Measurements from ENCODE around the gene SAXO1. TPM values are rescaled to one million over a fixed set of nuclear protein-coding genes. Genes with fewer than 3 reads are reported as not detected.
"Not testable (repeated sequence)": the region's sequence is repeated elsewhere in the genome, so short reads cannot be mapped to it uniquely, and the experiment has no call there.

The SAXO1 gene
- total RNA-seq, 1 donor from 2014 or later = 0.09 TPM

GRCh38 chr9:18994263-18994916, 38.6 kb downstream of the SAXO1 start:
- DNase-seq (ENCODE audit: low spot score) = peak; percentile 11
- H3K4me3 Mint-ChIP-seq = no peak overlapping the region
- Histone ChIP-seq H3K9ac (no peak overlapping the region), H3K27me3 (no peaks in the 10 kb centered on the region), H3K4me1 (peaks cover 12% of the 10 kb centered on the region), H3F3A (ENCODE audit: low read depth) (no peaks in the 10 kb centered on the region), H3K36me3 (no peaks in the 10 kb centered on the region), H3K27ac (no peak overlapping the region), H3K4me2 (peak overlapping the region; percentile 42), H2AFZ (replicated peaks) (no peak overlapping the region), H4K20me1 (ENCODE audit: low read depth) (no peaks in the 10 kb centered on the region), H3K9me3 (ENCODE audit: low read depth) (no peaks in the 10 kb centered on the region), H3K79me2 (ENCODE audit: low read depth) (no peaks in the 10 kb centered on the region), H3K4me3 (no peak overlapping the region)
- no peak for TF ChIP-seq CTCF (IDR thresholded peaks at IDR 0.05)
- TF ChIP-seq EZH2phosphoT487 (IDR thresholded peaks at IDR 0.05) = no peak
- TF ChIP-seq EZH2 (IDR thresholded peaks at IDR 0.05) = no peak
- H3K27me3 Mint-ChIP-seq (ENCODE audit: insufficient read depth, low read depth) = peaks cover 5% of the 10 kb centered on the region
- H3K4me1 Mint-ChIP-seq = peaks cover 11% of the 10 kb centered on the region
- no peak overlapping the region for H3K27ac Mint-ChIP-seq
- H3K36me3 Mint-ChIP-seq = peaks cover 6% of the 10 kb centered on the region
- peaks cover 17% of the 10 kb centered on the region for H3K9me3 Mint-ChIP-seq

GRCh38 chr9:18991197-18991596, 41.8 kb downstream of the SAXO1 start:
- not testable (repeated sequence) for H3K27ac Mint-ChIP-seq; H3K27ac ChIP-seq; H3K27me3 ChIP-seq; H3F3A ChIP-seq (ENCODE audit: low read depth); H3K79me2 ChIP-seq (ENCODE audit: low read depth); H3K36me3 Mint-ChIP-seq; H3K4me2 ChIP-seq; H3K4me3 Mint-ChIP-seq; H3K9me3 Mint-ChIP-seq; H3K36me3 ChIP-seq; H3K9ac ChIP-seq; H2AFZ ChIP-seq (replicated peaks); DNase-seq (ENCODE audit: low spot score); H3K9me3 ChIP-seq (ENCODE audit: low read depth); H3K27me3 Mint-ChIP-seq (ENCODE audit: insufficient read depth, low read depth); H3K4me3 ChIP-seq; H4K20me1 ChIP-seq (ENCODE audit: low read depth)
- peaks cover 11% of the 10 kb centered on the region for H3K4me1 Mint-ChIP-seq
- H3K4me1 ChIP-seq = peaks cover 12% of the 10 kb centered on the region

GRCh38 chr9:18990494-18990893, 42.5 kb downstream of the SAXO1 start:
- H3K36me3 Mint-ChIP-seq = no peaks in the 10 kb centered on the region
- no peaks in the 10 kb centered on the region for H3K9me3 Mint-ChIP-seq
- H4K20me1 ChIP-seq (ENCODE audit: low read depth) = no peaks in the 10 kb centered on the region

More at GRCh38 chr9:18990494-18990893, 42.5 kb downstream of the SAXO1 start:
- H3K36me3 ChIP-seq = no peaks in the 10 kb centered on the region
- H3K9me3 ChIP-seq (ENCODE audit: low read depth) = no peaks in the 10 kb centered on the region
- peaks cover 14% of the 10 kb centered on the region for H3K4me1 Mint-ChIP-seq
- H3K4me3 ChIP-seq = no peak overlapping the region
- peaks cover 5% of the 10 kb centered on the region for H3K27me3 Mint-ChIP-seq (ENCODE audit: insufficient read depth, low read depth)
- H3K27me3 ChIP-seq = no peaks in the 10 kb centered on the region
- H3K4me1 ChIP-seq = peaks cover 12% of the 10 kb centered on the region
- H3K4me3 Mint-ChIP-seq = no peak overlapping the region
- no peak for DNase-seq (ENCODE audit: low spot score)
- H3F3A ChIP-seq (ENCODE audit: low read depth) = no peaks in the 10 kb centered on the region
- no peak overlapping the region for H3K27ac ChIP-seq
- no peak overlapping the region for H3K27ac Mint-ChIP-seq
- no peak overlapping the region for H2AFZ ChIP-seq (replicated peaks)
- no peak overlapping the region for H3K4me2 ChIP-seq
- no peak overlapping the region for H3K9ac ChIP-seq
- no peaks in the 10 kb centered on the region for H3K79me2 ChIP-seq (ENCODE audit: low read depth)
- TF ChIP-seq EZH2phosphoT487 (IDR thresholded peaks at IDR 0.05) (no peak), CTCF (IDR thresholded peaks at IDR 0.05) (no peak), EZH2 (IDR thresholded peaks at IDR 0.05) (no peak)

Measured in neural progenitor cell (in vitro differentiated cells).